Right kidney (tissue), 1 donor: ENCODE data around the gene STIM2.
"Not testable (repeated sequence)": the region's sequence is repeated elsewhere in the genome, so short reads cannot be mapped to it uniquely, and the experiment has no call there.

Experiments
- DNase-seq: peaks from one replicate; pipeline ENCODE4 v3.0.0-alpha.2; 2016

Gene STIM2

GRCh38 chr4:26955241-26955640 lies 94.6 kb downstream of the STIM2 start:
- DNase-seq, result no peak

GRCh38 chr4:26958925-26959653 lies 98.4 kb downstream of the STIM2 start:
- DNase-seq, result no peak

GRCh38 chr4:26959654-26960047 lies 99.0 kb downstream of the STIM2 start:
- DNase-seq, result no peak

- DNase-seq, result no peak
Observed at GRCh38 chr4:26962720-26963119, 102.1 kb downstream of the STIM2 start.

- DNase-seq, result no peak
Observed at GRCh38 chr4:26964512-26964911, 103.9 kb downstream of the STIM2 start.

- DNase-seq, result no peak
Observed at GRCh38 chr4:26964994-26965393, 104.4 kb downstream of the STIM2 start.

GRCh38 chr4:26975464-26976181 lies 115.0 kb downstream of the STIM2 start:
- DNase-seq, result not testable (repeated sequence)

GRCh38 chr4:26978387-26979053 lies 117.9 kb downstream of the STIM2 start:
- no peak for DNase-seq

GRCh38 chr4:26984896-26985295 lies 124.3 kb downstream of the STIM2 start:
- no peak for DNase-seq

- DNase-seq, result no peak
Observed at GRCh38 chr4:26985873-26986272, 125.2 kb downstream of the STIM2 start.

GRCh38 chr4:26987191-26987590 lies 126.5 kb downstream of the STIM2 start:
- DNase-seq, result no peak

- DNase-seq, result no peak
Observed at GRCh38 chr4:26991057-26991456, 130.4 kb downstream of the STIM2 start.

- DNase-seq, result no peak
Observed at GRCh38 chr4:26992657-26993361, 132.2 kb downstream of the STIM2 start.

GRCh38 chr4:26993539-26993938 lies 132.9 kb downstream of the STIM2 start:
- DNase-seq, result no peak

- DNase-seq, result no peak
Observed at GRCh38 chr4:26993967-26994366, 133.3 kb downstream of the STIM2 start.

- DNase-seq, result no peak
Observed at GRCh38 chr4:26995316-26995715, 134.7 kb downstream of the STIM2 start.

GRCh38 chr4:26996745-26997144 lies 136.1 kb downstream of the STIM2 start:
- DNase-seq, result no peak

- no peak for DNase-seq
Observed at GRCh38 chr4:26999689-27000088, 139.0 kb downstream of the STIM2 start.

- DNase-seq, result no peak
Observed at GRCh38 chr4:27000122-27000521, 139.5 kb downstream of the STIM2 start.

- DNase-seq, result no peak
Observed at GRCh38 chr4:27000820-27001219, 140.2 kb downstream of the STIM2 start.

- no peak for DNase-seq
Observed at GRCh38 chr4:27001398-27002164, 140.9 kb downstream of the STIM2 start.

- no peak for DNase-seq
Observed at GRCh38 chr4:27003642-27004113, 143.0 kb downstream of the STIM2 start.
